ENCODE measurements around the gene SCP2.

The SCP2 gene

DNA sequence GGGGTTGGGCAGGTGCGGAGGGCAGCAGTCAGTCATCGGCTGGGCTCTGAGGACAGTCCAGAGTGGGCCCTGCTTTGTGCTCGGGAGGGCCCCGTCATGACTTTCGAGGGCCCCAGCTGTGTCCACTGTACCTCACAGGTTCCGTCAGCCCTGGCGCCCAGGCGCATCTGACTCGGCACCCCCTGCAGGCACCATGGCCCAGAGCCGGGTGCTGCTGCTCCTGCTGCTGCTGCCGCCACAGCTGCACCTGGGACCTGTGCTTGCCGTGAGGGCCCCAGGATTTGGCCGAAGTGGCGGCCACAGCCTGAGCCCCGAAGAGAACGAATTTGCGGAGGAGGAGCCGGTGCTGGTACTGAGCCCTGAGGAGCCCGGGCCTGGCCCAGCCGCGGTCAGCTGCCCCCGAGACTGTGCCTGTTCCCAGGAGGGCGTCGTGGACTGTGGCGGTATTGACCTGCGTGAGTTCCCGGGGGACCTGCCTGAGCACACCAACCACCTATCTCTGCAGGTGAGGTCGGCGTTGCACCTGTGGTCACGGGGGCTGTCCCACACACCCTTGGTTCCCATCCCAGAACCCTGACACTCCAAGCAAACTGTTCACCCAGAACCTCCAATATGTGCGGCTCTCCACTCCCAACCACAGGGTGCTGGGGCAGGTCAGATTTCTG is 142.7 kb downstream of the SCP2 start:
- no peak for DNase-seq

DNA sequence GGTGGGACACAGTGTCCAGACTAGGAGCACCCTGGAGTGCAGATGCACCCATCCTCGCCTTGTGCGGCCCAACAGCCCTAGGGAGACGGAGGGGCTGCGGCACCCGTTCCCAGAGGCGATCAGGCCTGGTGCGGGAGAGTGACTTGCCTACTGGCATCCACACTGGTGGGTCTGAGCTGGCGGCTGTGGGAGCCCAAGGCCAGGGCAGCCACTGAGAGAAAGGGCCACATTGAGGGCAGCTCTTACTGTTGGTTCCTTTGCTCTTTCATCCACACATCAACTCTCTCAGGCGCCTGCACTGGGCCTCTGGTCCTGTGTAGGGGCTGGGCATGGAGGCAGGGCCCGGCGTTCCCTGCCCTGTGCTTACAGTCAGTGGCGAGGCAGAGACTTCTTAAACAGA is 143.5 kb downstream of the SCP2 start:
- DNase-seq = no peak

DNA sequence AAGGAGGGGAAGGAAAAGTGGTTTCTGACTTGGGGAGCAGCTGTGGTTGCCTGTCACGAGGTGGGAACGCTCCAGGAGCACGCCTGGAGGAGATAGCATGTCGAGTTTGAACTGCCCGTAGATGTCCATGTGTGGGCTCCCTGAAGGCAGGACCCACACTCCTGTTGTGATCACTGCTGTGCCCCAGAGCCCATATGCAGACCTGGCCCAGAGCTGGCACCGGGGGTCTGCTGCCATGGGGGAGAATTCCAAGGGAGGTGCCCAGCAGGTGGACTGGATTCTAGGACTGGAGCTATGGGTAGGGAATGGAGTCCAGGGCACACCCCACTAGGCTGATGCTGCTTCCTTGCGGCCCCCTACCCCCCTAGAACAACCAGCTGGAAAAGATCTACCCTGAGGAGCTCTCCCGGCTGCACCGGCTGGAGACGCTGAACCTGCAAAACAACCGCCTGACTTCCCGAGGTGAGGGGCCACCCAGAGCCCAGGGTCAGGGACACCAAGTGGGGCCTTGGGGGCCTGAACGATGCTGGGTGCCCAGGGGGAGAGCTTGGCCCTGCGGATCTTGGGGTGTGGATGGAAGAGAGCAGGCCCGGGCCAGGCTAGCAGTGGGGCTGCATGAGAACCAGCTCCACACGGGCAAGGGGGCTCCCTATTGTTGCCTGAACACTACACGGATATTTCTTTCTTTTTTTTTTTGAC is 144.2 kb downstream of the SCP2 start:
- no peak for DNase-seq

DNA sequence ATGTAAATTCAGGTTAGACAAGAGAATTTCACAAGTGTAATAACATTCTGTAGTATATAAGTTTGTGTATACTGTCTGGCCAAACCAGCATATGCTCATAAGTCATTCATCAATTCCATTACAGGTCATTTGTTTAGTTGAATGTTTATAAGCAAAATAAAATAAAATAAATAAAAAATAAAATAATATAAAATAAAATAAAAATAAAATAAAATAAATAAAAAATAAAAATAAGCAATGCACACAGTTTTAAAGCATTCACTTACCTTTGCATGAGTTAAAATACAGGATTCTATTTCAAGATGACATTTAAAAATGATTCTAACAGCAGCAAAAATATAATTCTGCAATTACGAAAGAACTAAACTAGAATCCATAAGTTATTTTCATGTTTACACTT is 144.8 kb downstream of the SCP2 start:
- no peak for DNase-seq

DNA sequence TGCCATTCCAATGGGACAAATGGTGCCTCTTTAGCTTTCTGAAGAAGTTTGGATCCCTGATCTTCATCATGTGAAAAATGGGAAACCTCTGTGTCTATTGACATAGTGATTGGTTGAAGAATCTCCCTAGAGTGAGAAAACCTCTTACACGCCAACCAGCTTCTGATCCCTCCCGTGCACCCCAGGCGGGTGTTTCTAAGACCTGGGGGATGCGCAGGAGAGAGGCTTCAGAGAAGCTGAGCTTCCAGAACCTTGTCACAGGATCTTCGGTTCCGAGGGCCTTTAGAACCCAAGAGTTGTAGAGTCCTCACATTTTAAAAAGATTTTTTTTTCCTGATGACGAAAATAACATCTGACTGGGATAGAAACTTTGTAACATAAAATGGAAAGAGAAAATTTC is 146.2 kb downstream of the SCP2 start:
- no peak for DNase-seq

DNA sequence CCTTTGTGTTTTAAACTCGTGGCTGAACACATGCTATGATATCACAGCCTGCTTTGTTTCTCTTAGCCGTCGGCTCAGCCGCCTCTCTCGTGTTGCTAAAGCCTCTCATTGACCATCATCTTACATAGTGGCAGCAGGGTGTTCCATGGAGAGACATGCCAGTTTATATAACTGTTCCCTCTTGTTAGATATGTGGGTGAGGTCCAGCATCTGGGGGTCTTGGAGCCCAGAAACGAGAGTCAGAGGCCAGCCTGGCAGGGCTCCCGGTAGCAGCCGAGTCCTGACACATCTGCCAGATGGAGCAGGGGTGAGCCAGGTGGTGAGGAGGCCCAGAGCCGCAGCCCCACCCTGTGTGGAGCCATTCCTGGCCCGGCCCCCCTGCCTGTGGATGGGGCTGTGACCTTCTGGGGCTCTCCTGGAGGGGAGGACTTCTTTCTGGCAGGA is 146.8 kb downstream of the SCP2 start:
- DNase-seq = no peak

DNA sequence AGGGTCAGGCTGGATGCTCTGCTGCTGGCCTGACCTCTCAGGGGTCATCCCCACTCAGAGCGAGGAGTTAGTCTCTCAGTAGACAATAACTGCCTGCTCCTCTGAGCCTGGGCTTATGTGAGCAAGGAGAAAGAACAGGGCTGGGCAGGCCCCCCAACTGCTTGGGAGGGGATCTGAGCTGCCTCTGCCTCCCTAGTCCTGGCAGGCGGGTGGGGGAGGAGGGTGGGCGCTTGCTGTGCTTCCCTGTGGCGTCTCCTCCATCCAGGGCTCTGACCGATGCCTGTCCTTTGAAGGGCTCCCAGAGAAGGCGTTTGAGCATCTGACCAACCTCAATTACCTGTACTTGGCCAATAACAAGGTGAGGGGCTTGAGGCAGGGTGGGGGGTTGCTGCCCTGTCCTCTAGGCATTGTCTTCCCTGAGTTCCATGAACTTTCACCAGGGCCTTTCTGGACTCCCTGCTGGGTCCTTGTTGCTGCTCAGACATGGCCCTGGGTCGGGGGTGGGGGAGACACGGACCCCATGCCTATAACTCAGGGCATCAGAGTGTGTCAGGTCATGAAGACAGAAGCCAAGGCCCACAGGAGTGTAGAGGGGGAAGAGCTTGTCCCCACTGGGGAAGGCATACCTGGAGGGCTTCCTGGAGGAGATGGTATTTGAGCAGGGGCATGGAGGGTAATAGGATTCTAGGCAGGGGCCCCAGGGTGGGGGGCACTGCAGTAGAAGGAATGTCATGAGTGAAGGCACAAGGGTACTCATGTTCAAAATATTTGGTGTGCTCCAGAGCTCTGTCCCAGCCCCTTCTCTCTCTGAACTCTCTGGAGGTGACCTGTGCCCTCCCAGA is 147.5 kb downstream of the SCP2 start:
- no peak for DNase-seq

DNA sequence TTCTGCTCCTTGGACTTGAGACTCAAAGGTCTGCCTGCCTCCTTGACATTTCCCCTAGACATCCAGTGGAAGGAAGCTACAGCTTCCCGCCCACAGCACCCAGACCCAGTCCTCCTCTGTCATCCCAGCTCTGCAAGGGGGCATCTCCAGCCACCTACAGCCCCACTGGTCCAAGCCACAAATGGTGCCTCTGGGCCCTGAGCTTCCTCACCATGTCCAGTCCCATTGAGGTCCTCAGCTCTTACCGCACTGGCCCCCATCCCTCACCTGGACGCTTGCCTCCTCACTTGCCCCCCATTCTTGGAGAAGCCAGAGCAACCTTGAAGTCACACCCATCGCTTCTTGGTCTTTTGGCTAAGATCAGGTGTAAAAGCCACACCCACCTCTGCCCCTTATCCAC is 148.1 kb downstream of the SCP2 start:
- no peak for DNase-seq

DNA sequence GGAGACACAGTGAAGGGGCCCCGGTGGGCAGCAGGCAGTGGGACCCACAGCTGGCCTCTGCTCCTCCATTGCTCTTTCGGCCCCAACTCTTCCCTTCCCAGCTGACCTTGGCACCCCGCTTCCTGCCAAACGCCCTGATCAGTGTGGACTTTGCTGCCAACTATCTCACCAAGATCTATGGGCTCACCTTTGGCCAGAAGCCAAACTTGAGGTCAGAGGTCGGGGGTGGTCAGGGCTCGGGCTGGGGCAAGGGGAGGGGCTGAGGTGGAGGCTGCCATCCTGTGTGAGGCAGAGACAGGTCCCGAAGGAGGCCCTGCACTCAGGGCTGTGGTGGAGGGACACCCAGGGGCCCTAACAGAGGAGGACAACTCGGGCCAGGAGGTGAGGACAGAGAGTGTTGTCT is 148.7 kb downstream of the SCP2 start:
- DNase-seq = no peak

DNA sequence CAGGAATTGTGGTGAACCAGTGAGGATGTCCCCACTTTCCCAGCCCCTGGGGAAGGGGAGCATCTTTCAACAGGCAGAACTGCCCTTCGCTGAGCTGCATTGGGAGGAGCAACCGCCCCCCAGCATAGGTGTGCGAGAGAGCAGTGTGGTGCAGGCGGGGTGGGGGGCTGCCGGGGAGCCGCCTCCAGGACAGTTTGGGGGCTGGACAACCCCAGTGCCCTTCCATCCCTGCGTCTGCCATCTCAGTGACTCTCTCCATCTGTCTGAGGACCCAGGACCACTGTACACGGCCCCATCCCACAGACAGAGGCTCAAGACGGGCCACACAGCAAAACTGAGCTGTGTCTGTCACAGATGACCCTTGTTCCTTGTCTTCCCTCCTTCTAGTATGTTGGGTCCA is 149.1 kb downstream of the SCP2 start:
- DNase-seq = no peak

DNA sequence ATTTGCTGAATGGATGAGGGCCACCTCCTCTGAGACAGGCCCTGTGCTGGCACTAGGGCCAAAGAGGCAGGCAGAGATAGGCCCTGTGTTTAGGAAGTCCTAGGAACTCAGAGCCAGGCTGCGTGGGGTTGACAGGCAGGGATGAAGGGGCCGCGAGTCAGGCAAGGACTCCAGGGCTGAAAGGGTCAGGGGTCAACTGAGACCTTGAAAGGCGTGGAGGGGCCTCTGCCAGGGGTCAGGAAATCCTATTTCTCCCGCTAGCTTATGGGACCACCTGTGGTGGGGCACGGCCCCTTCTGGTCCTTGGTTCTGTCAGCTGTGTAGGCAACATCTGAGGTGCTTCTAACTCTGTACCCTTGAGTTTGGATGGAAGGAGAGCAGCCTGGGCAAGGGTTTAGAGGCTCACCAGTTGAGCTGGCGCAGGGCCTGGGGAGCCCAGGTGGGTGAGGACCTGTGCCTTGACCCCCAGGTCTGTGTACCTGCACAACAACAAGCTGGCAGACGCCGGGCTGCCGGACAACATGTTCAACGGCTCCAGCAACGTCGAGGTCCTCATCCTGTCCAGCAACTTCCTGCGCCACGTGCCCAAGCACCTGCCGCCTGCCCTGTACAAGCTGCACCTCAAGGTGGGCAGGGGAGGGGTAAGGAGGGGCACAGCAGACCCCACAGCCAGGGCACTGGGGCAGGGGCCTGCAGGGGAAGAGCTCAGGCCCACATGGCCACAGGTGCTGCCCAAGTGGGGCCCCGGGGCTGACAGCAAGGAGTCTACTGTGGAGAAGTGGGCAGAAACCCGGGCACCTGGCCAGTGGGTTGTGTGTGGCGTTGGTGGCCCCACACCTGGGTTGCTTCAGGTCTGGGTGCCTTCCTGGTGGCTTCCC is 149.9 kb downstream of the SCP2 start:
- DNase-seq = no peak

DNA sequence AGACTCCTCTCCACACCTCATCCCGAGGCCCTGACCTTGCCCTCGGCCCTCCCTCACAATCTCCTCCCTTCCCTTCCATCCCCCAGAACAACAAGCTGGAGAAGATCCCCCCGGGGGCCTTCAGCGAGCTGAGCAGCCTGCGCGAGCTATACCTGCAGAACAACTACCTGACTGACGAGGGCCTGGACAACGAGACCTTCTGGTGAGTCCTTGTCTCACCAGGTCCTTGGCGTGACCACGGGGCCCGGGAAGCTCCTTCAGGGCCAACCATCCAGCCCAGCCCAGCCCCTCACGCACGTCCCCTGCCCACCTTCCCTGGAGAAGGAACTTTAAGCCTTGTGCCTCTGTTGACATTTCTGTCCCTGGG is 150.5 kb downstream of the SCP2 start:
- no peak for DNase-seq

DNA sequence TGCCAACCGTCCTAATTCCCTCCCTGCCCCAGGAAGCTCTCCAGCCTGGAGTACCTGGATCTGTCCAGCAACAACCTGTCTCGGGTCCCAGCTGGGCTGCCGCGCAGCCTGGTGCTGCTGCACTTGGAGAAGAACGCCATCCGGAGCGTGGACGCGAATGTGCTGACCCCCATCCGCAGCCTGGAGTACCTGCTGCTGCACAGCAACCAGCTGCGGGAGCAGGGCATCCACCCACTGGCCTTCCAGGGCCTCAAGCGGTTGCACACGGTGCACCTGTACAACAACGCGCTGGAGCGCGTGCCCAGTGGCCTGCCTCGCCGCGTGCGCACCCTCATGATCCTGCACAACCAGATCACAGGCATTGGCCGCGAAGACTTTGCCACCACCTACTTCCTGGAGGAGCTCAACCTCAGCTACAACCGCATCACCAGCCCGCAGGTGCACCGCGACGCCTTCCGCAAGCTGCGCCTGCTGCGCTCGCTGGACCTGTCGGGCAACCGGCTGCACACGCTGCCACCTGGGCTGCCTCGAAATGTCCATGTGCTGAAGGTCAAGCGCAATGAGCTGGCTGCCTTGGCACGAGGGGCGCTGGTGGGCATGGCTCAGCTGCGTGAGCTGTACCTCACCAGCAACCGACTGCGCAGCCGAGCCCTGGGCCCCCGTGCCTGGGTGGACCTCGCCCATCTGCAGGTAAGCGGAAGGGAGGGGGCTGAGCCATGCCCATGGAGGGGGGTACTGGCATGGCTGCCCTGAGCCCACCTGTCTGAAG is 151.4 kb downstream of the SCP2 start:
- DNase-seq = no peak

DNA sequence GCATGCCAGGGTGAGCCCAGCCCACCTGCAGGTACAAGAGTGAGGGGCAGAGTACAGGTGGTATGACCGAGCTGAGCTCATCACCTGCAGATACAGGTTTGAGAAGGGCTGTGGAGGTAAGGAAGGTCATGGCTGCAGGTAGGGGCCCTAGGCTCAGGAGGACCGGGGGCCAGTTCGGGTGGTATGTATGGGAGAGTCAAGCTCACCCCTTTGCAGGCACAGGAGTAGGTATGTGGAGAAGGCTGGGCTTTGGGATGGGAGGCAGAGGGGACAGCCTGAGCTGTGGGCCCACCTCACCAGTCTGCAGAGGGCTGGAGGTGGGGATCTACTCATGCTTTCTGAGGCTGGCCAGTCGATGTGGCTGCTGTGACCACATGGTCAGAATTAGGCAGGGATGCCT is 152.2 kb downstream of the SCP2 start:
- no peak for DNase-seq

DNA sequence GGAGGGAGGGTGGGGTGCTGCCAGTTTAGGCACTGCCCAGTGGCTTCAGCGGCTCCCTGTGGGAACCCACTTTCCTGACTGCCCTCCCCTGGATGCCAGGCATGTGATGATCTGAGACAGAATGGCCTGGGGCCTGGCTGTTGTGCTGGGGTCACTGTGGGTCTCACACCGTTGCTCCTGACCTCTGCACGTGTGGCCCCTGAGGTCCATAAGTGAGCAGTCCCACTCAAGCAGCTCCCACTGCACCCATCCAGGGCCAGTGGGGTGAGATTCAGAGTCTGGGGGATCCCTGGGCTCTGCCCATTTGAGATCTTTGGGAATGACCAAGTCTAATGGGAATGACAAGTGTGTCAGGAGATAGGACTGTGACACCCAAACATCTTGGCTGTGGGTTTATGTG is 153.0 kb downstream of the SCP2 start:
- DNase-seq = no peak

DNA sequence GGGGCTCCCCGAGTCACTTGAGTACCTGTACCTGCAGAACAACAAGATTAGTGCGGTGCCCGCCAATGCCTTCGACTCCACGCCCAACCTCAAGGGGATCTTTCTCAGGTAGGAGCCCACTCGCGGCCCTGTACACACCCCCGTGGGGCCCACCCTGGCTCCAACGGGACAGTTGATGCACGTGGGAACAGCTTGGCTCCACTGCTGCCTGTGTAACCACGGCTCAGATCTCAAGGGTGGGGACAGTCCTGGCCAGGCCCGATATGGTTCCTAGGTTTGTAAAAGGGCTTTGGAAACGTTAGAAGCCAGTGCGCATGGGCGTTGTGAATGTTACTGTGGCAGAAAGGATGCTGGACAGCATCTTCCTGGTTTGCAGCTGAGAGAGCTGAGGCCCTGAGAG is 153.7 kb downstream of the SCP2 start:
- no peak for DNase-seq

DNA sequence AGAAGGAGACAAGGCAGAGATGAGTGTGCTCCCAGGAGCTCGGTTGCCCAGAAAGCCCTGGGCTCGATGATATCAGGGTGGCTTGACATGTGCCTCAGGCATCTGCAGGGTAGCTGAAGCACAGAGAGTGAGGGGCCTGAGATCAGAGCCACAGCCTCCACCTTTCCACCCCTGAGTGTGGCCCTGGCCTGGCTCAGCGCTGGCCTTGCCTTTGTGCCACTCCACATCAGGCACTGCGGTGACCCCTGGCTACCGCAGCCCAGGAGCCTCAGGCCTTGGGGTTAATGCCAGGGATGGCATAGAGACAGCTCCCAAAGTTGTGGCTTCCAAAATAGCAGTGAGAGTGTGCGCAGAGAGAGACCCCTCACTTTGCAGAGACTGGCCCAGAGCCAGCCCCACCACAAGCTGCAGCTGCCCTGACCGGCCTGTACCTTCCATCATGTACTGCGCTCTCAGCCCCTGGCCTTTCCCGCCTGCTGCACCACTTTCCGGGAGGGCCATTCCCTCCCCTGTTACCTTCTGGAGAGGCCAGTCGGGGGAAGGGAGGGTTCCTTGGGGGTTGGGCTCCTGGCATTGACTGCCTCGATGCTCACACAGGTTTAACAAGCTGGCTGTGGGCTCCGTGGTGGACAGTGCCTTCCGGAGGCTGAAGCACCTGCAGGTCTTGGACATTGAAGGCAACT is 154.4 kb downstream of the SCP2 start:
- DNase-seq = no peak

DNA sequence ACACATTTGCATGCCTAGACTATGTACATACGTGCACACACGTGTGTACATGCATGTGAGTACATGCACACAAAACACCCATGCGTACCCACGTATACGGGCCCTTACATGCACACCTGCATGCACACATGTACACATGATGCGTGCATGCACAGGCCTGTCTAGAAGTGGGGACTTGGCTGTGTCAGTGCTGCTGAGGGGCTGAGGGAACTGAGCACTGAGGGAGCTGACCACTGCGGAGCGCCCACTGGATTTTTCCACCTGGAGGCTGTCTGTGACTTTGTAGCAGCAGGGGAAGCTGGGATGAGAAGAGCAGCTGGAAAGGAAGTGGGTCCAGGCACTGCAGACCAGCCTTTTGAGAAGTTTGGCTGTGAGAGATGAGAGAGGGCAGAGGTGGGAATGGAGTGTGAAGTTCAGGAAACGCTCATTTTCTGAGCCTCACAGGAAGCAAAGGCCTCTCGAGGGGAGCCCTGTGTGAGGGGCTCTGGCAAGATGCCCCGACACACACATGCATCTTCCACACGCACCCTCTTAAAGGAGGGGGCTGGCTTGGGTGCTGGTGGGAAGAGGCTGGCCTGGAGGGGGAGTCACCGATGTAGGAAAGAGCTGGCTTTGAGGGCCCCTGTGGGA is 155.9 kb downstream of the SCP2 start:
- DNase-seq = no peak

DNA sequence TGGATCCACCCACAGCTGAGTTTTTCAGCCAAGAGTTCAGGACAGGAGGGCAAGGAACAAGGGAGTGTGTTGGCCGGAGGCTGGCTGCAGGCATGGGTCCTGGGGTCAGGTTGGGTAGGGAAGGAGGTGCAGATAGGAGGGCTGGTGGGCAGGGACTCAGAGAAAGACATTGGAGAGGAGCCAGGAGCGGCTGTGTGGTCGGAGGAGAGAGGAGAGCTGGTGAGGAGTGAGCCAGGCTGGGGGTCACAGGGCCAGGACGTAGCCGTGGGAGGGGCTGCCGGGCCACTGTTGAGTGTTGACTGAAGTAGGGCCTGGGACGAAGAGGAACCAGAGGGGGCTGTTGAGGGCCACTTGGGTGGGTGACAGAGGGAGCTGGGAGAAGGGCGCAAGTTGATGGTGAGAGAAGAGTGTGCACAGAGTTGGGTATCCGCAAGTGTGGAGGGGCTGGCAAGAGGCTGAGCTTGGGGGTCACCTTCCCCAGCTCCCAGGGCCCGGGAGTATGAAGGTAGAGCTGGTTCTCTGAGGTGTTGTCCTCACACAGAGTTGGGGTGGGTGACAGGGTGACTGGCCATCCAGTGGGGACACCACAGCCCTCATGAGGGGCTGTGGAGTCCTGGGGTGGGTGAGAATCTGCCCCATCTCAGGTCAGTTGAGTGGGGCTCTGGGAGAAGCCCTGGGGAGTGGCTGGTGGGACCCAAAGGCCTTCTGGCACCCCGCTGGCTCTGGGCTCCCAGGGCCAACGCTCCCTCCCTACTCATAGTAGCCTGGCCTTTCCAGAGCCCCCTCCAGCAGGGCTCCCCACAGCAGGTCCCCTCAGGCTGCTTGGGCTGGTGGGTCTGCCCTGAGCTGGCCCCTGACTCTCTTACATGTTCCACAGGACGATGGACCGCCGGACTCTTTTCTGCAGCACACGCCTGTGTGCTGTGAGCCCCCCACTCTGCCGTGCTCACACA is 156.8 kb downstream of the SCP2 start:
- DNase-seq = no peak

DNA sequence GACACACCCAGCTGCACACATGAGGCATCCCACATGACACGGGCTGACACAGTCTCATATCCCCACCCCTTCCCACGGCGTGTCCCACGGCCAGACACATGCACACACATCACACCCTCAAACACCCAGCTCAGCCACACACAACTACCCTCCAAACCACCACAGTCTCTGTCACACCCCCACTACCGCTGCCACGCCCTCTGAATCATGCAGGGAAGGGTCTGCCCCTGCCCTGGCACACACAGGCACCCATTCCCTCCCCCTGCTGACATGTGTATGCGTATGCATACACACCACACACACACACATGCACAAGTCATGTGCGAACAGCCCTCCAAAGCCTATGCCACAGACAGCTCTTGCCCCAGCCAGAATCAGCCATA is 157.5 kb downstream of the SCP2 start:
- no peak for DNase-seq

Data from DMS153 (cell line).